Measurements from ENCODE around the gene SPSB1.

Gene SPSB1

GRCh38 chr1:9367806-9368205 is 75.1 kb downstream of the SPSB1 start:
- TF ChIP-seq, protein P1, sequence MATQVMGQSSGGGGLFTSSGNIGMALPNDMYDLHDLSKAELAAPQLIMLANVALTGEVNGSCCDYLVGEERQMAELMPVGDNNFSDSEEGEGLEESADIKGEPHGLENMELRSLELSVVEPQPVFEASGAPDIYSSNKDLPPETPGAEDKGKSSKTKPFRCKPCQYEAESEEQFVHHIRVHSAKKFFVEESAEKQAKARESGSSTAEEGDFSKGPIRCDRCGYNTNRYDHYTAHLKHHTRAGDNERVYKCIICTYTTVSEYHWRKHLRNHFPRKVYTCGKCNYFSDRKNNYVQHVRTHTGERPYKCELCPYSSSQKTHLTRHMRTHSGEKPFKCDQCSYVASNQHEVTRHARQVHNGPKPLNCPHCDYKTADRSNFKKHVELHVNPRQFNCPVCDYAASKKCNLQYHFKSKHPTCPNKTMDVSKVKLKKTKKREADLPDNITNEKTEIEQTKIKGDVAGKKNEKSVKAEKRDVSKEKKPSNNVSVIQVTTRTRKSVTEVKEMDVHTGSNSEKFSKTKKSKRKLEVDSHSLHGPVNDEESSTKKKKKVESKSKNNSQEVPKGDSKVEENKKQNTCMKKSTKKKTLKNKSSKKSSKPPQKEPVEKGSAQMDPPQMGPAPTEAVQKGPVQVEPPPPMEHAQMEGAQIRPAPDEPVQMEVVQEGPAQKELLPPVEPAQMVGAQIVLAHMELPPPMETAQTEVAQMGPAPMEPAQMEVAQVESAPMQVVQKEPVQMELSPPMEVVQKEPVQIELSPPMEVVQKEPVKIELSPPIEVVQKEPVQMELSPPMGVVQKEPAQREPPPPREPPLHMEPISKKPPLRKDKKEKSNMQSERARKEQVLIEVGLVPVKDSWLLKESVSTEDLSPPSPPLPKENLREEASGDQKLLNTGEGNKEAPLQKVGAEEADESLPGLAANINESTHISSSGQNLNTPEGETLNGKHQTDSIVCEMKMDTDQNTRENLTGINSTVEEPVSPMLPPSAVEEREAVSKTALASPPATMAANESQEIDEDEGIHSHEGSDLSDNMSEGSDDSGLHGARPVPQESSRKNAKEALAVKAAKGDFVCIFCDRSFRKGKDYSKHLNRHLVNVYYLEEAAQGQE (IDR thresholded peaks at IDR 0.05; ENCODE audit: insufficient replicate concordance, low read depth) = no peak
- no peak for TF ChIP-seq SPI1 (IDR thresholded peaks at IDR 0.05; ENCODE audit: borderline replicate concordance, low read depth)
- TF ChIP-seq CTCF (IDR thresholded peaks at IDR 0.05; ENCODE audit: insufficient read depth, low read length) = no peak
- no peak for TF ChIP-seq GABPA (IDR thresholded peaks at IDR 0.05; ENCODE audit: low read depth)
- TF ChIP-seq POLR2AphosphoS5 (IDR thresholded peaks at IDR 0.05; ENCODE audit: low read depth) = no peak
- Histone ChIP-seq H3K27me3 (ENCODE audit: insufficient read depth, poor library complexity, severe bottlenecking) (no peaks in the 10 kb centered on the region), H3K27ac (replicated peaks) (no peak overlapping the region), H3K4me3 (replicated peaks; ENCODE audit: insufficient read depth, low read length) (no peak overlapping the region)
- DNase-seq (ENCODE audit: low read depth in 1 of 2, low spot score in 1 of 2) = no peak

GRCh38 chr1:9368356-9368755 is 75.7 kb downstream of the SPSB1 start:
- Histone ChIP-seq H3K4me3 (replicated peaks; ENCODE audit: insufficient read depth, low read length) (no peak overlapping the region), H3K27me3 (ENCODE audit: insufficient read depth, poor library complexity, severe bottlenecking) (no peaks in the 10 kb centered on the region), H3K27ac (replicated peaks) (no peak overlapping the region)
- DNase-seq (ENCODE audit: low read depth in 1 of 2, low spot score in 1 of 2) = no peak
- no peak for TF ChIP-seq POLR2AphosphoS5 (IDR thresholded peaks at IDR 0.05; ENCODE audit: low read depth)
- TF ChIP-seq CTCF (IDR thresholded peaks at IDR 0.05; ENCODE audit: insufficient read depth, low read length) = no peak
- TF ChIP-seq SPI1 (IDR thresholded peaks at IDR 0.05; ENCODE audit: borderline replicate concordance, low read depth) = no peak
- no peak for TF ChIP-seq GABPA (IDR thresholded peaks at IDR 0.05; ENCODE audit: low read depth)
- TF ChIP-seq, protein P1 (IDR thresholded peaks at IDR 0.05; ENCODE audit: insufficient replicate concordance, low read depth) = no peak

- no peak overlapping the region for H3K27ac ChIP-seq (replicated peaks)
- no peak overlapping the region for H3K4me3 ChIP-seq (replicated peaks; ENCODE audit: insufficient read depth, low read length)
- DNase-seq (ENCODE audit: low read depth in 1 of 2, low spot score in 1 of 2) = no peak
- H3K27me3 ChIP-seq (ENCODE audit: insufficient read depth, poor library complexity, severe bottlenecking) = no peaks in the 10 kb centered on the region
- TF ChIP-seq CTCF (IDR thresholded peaks at IDR 0.05; ENCODE audit: insufficient read depth, low read length) (no peak), GABPA (IDR thresholded peaks at IDR 0.05; ENCODE audit: low read depth) (no peak)
Measured at GRCh38 chr1:9369964-9370788, 77.5 kb downstream of the SPSB1 start.

Data from HL-60 (cell line).